Erythroblast (primary cell): ENCODE results near the gene MIEF1.

Experiments
- GATA1 ChIP-seq: IDR thresholded peaks from 2 replicates; pipeline ENCODE4 v1.6.1; 2011; ENCODE audit warnings: low read depth, mild to moderate bottlenecking, control low read depth, low read length, moderate library complexity
- POLR2A ChIP-seq: IDR thresholded peaks from 2 replicates; pipeline ENCODE4 v1.6.1; 2011; ENCODE audit warnings: mild to moderate bottlenecking, low read length

- no peak for TF ChIP-seq POLR2A
- TF ChIP-seq GATA1, result no peak
Measured at GRCh38 chr22:39558950-39559349, 56.9 kb downstream of the MIEF1 start.
